SIG-M5 treated with dmso at 0.1 percent for 504 hours (cell line): ENCODE data around the gene COQ8B.

Source experiments
- DNase-seq: peaks from one replicate; lab custom pipeline; 2025; ENCODE audit not compliant: unreplicated experiment; lab: John Stamatoyannopoulos, UW

COQ8B gene

DNA sequence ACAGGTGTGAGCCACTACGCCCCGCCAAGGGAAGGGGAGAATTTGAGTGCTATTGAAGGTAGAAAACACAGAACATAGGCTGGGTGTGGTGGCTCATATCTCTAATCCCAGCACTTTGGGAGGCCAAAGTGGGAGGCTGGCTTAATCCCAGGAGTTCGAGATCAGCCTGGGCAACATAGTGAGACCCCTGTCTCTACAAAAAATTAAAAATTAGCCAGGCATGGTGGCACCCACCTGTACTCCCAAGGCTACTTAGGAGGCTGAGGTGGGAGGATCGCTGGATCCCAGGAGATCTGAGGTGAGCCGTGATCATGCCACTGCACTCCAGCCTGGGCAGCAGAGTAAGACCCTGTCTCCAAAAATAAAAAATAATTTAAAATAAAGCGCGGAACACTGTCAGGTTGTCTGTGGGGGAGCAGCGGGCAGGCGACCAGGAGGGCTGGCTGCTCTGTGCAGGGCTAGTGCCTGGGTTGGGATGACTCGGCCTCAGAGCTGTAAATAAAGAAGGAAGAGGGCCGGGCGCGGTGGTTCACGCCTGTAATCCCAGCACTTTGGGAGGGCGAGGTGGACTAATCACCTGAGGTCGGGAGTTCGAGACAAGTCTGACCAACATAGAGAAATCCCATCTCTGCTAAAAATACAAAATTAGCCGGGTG lies 74.5 kb downstream of the COQ8B start:
- DNase-seq: no peak
